CD4-positive, CD25-positive, alpha-beta regulatory T cell (primary cell): Measurements from ENCODE around the gene TNIK. TPM values are rescaled to one million over a fixed set of nuclear protein-coding genes. Genes with fewer than 3 reads are reported as not detected.

Experiments used
- ATAC-seq, 2 donors: fragments of 150-1000 bp; cut with Tn5 transposase; one replicate each; pipeline ENCODE4 v1.10.0; 2021; ENCODE audit warnings: low read depth in 2 of 2, moderate number of reproducible peaks in 2 of 2, moderate library complexity in 1 of 2
- DNase-seq, 3 donors: peaks; one replicate each; pipeline versions ENCODE4 v3.0.0 to v3.0.0-alpha.2; 2012 to 2022; ENCODE audit warnings: mixed read lengths in 1 of 3
- H3K27ac ChIP-seq: one replicate; pipeline ENCODE4 v1.7.0; 2013; ENCODE audit warnings: mild to moderate bottlenecking, low read length; ENCODE audit not compliant: insufficient read depth, poor library complexity, severe bottlenecking
- H3K27me3 ChIP-seq: one replicate; pipeline ENCODE4 v1.7.0; 2013; ENCODE audit warnings: low read length; ENCODE audit not compliant: control insufficient read depth, insufficient read depth
- H3K36me3 ChIP-seq: one replicate; pipeline ENCODE4 v1.7.0; 2013; ENCODE audit warnings: mild to moderate bottlenecking, low read length, moderate library complexity; ENCODE audit not compliant: control insufficient read depth, insufficient read depth
- H3K4me1 ChIP-seq: 2 replicates; pipeline ENCODE4 v1.7.0; 2013; ENCODE audit warnings: mild to moderate bottlenecking, low read length; ENCODE audit not compliant: insufficient read depth, control insufficient read depth, poor library complexity, severe bottlenecking
- H3K4me3 ChIP-seq: one replicate; pipeline ENCODE4 v1.7.0; 2013; ENCODE audit warnings: low read depth, mild to moderate bottlenecking, low read length, moderate library complexity
- H3K9me3 ChIP-seq, 2 experiments: 1 replicate in 1 of 2; 2 replicates in 1 of 2; pipeline ENCODE4 v1.7.0; 2013; ENCODE audit warnings: low read length in 2 of 2, mild to moderate bottlenecking in 1 of 2, moderate library complexity in 1 of 2; ENCODE audit not compliant: control insufficient read depth in 2 of 2
- H3K27ac Mint-ChIP-seq, 3 donors: one replicate each; pipeline ENCODE4 v1.8.0; 2020 to 2022; ENCODE audit warnings: mild to moderate bottlenecking in 3 of 3, mixed read lengths in 3 of 3, moderate library complexity in 2 of 3
- H3K27me3 Mint-ChIP-seq: one replicate; pipeline ENCODE4 v1.8.0; 2022; ENCODE audit warnings: mild to moderate bottlenecking, mixed read lengths
- H3K36me3 Mint-ChIP-seq: one replicate; pipeline ENCODE4 v1.8.0; 2020; ENCODE audit warnings: mixed read lengths
- H3K4me1 Mint-ChIP-seq, 4 donors: one replicate each; pipeline ENCODE4 v1.8.0; 2020 to 2022; ENCODE audit warnings: mixed read lengths in 4 of 4, mild to moderate bottlenecking in 1 of 4
- H3K4me3 Mint-ChIP-seq, 4 donors: one replicate each; pipeline ENCODE4 v1.8.0; 2020 to 2022; ENCODE audit warnings: mild to moderate bottlenecking in 4 of 4, mixed read lengths in 4 of 4, moderate library complexity in 3 of 4
- H3K9me3 Mint-ChIP-seq, 7 donors: one replicate each; pipeline ENCODE4 v1.8.0; 2020 to 2022; ENCODE audit warnings: mixed read lengths in 7 of 7, mild to moderate bottlenecking in 3 of 7, moderate library complexity in 2 of 7
- polyA plus RNA-seq, 4 donors: library from polyadenylated mRNA; unstranded; fragments of 300-500 nt; fragmentation: Illumina TruSeq; gene quantifications; one replicate each; pipeline ENCODE4 v1.2.3, GENCODE V29; 2021
- total RNA-seq: library from RNA; stranded (reverse); gene quantifications from one replicate; pipeline ENCODE4 v1.2.3, GENCODE V29; 2022

The TNIK gene
- total and polyA plus RNA-seq, 5 donors from 2014 or later, result 14.7 to 162 (median 22.3) TPM

- Histone ChIP-seq H3K36me3 (no peaks in the 10 kb centered on the region), H3K4me1 (no peaks in the 10 kb centered on the region), H3K4me3 (no peak overlapping the region), H3K27ac (no peak overlapping the region), H3K9me3 (no peaks in the 10 kb centered on the region), H3K27me3 (no peaks in the 10 kb centered on the region)
- peak overlapping the region in 1 of 4 donors; percentile 51 for H3K4me3 Mint-ChIP-seq
- DNase-seq (no peak), ATAC-seq (no peak)
- H3K36me3 Mint-ChIP-seq, result peaks cover 24% of the 10 kb centered on the region
- no peaks in the 10 kb centered on the region for H3K27me3 Mint-ChIP-seq
- peak overlapping the region in 2 of 3 donors; percentile 36 to 44 for H3K27ac Mint-ChIP-seq
- H3K4me1 Mint-ChIP-seq, result peaks cover 45 to 84% (median 64%) of the 10 kb centered on the region in 4 donors
- no peaks in the 10 kb centered on the region for H3K9me3 Mint-ChIP-seq
Observed at GRCh38 chr3:171402281-171402680, 57.9 kb downstream of the TNIK start.

GRCh38 chr3:171401432-171401831 is 58.8 kb downstream of the TNIK start:
- Mint-ChIP-seq H3K27ac (peak overlapping the region in 2 of 3 donors; percentile 44 to 59), H3K4me3 (peak overlapping the region in 1 of 4 donors; percentile 51)
- ATAC-seq, result no peak

GRCh38 chr3:171399842-171400241 is 60.4 kb downstream of the TNIK start:
- Mint-ChIP-seq H3K27me3 (no peaks in the 10 kb centered on the region), H3K9me3 (peaks cover 0 to 1% (median 0%) of the 10 kb centered on the region in 7 donors), H3K4me3 (no peak overlapping the region), H3K4me1 (peaks cover 48 to 85% (median 71%) of the 10 kb centered on the region in 4 donors), H3K27ac (peak overlapping the region in 1 of 3 donors; percentile 43), H3K36me3 (peaks cover 22% of the 10 kb centered on the region)
- no peak overlapping the region for H3K27ac ChIP-seq
- no peak overlapping the region for H3K4me3 ChIP-seq
- no peaks in the 10 kb centered on the region for H3K9me3 ChIP-seq
- no peaks in the 10 kb centered on the region for H3K4me1 ChIP-seq
- H3K36me3 ChIP-seq, result no peaks in the 10 kb centered on the region
- DNase-seq (no peak), ATAC-seq (no peak)
- H3K27me3 ChIP-seq, result no peaks in the 10 kb centered on the region

More at GRCh38 chr3:171401432-171401831, 58.8 kb downstream of the TNIK start:
- peaks cover 0 to under 1% (median 0%) of the 10 kb centered on the region in 7 donors for H3K9me3 Mint-ChIP-seq
- no peaks in the 10 kb centered on the region for H3K36me3 ChIP-seq
- peaks cover 43 to 84% (median 64%) of the 10 kb centered on the region in 4 donors for H3K4me1 Mint-ChIP-seq
- DNase-seq, result no peak
- H3K27ac ChIP-seq, result no peak overlapping the region
- H3K27me3 Mint-ChIP-seq, result no peaks in the 10 kb centered on the region
- H3K4me1 ChIP-seq, result no peaks in the 10 kb centered on the region
- no peaks in the 10 kb centered on the region for H3K27me3 ChIP-seq
- no peak overlapping the region for H3K4me3 ChIP-seq
- no peaks in the 10 kb centered on the region for H3K9me3 ChIP-seq
- peaks cover 17% of the 10 kb centered on the region for H3K36me3 Mint-ChIP-seq

GRCh38 chr3:171398343-171398742 is 61.9 kb downstream of the TNIK start:
- ATAC-seq (no peak), DNase-seq (no peak)
- Mint-ChIP-seq H3K4me1 (peaks cover 50 to 85% (median 69%) of the 10 kb centered on the region in 4 donors), H3K4me3 (peak overlapping the region in 1 of 4 donors; percentile 44), H3K27me3 (no peaks in the 10 kb centered on the region), H3K9me3 (peaks cover 0 to 3% (median under 1%) of the 10 kb centered on the region in 7 donors), H3K36me3 (peaks cover 27% of the 10 kb centered on the region), H3K27ac (peak overlapping the region in 2 of 3 donors; percentile 9 to 70)
- Histone ChIP-seq H3K36me3 (no peaks in the 10 kb centered on the region), H3K27ac (no peak overlapping the region), H3K4me1 (no peaks in the 10 kb centered on the region), H3K27me3 (no peaks in the 10 kb centered on the region), H3K9me3 (no peaks in the 10 kb centered on the region), H3K4me3 (no peak overlapping the region)

- no peak overlapping the region for H3K4me3 Mint-ChIP-seq
- Histone ChIP-seq H3K27me3 (no peaks in the 10 kb centered on the region), H3K4me3 (no peak overlapping the region), H3K36me3 (no peaks in the 10 kb centered on the region), H3K9me3 (peaks cover 2% of the 10 kb centered on the region in 2 experiments), H3K4me1 (no peaks in the 10 kb centered on the region), H3K27ac (no peak overlapping the region)
- no peak overlapping the region for H3K27ac Mint-ChIP-seq
- H3K36me3 Mint-ChIP-seq, result peaks cover 28% of the 10 kb centered on the region
- peaks cover 0 to 5% (median 2%) of the 10 kb centered on the region in 7 donors for H3K9me3 Mint-ChIP-seq
- no peak for ATAC-seq
- peaks cover 45 to 77% (median 62%) of the 10 kb centered on the region in 4 donors for H3K4me1 Mint-ChIP-seq
- DNase-seq, result no peak
- no peaks in the 10 kb centered on the region for H3K27me3 Mint-ChIP-seq
Observed at GRCh38 chr3:171397089-171397488, 63.1 kb downstream of the TNIK start.

- Mint-ChIP-seq H3K4me1 (peaks cover 35 to 69% (median 57%) of the 10 kb centered on the region in 4 donors), H3K27ac (no peak overlapping the region), H3K9me3 (peaks cover 0 to 15% (median 5%) of the 10 kb centered on the region in 7 donors), H3K4me3 (no peak overlapping the region), H3K36me3 (peaks cover 33% of the 10 kb centered on the region), H3K27me3 (no peaks in the 10 kb centered on the region)
- no peaks in the 10 kb centered on the region for H3K27me3 ChIP-seq
- no peak overlapping the region for H3K27ac ChIP-seq
- ATAC-seq (no peak), DNase-seq (no peak)
- H3K36me3 ChIP-seq, result peaks cover 6% of the 10 kb centered on the region
- no peak overlapping the region for H3K4me3 ChIP-seq
- H3K9me3 ChIP-seq, result peaks cover 10 to 11% of the 10 kb centered on the region in 2 experiments
- no peaks in the 10 kb centered on the region for H3K4me1 ChIP-seq
Observed at GRCh38 chr3:171396048-171396447, 64.2 kb downstream of the TNIK start.

- Mint-ChIP-seq H3K36me3 (peaks cover 27% of the 10 kb centered on the region), H3K9me3 (peaks cover 0 to 17% (median 5%) of the 10 kb centered on the region in 7 donors), H3K4me1 (peaks cover 44 to 69% (median 57%) of the 10 kb centered on the region in 4 donors), H3K27ac (no peak overlapping the region), H3K4me3 (no peak overlapping the region), H3K27me3 (no peaks in the 10 kb centered on the region)
- Histone ChIP-seq H3K4me1 (peaks cover 6% of the 10 kb centered on the region), H3K27ac (no peak overlapping the region), H3K4me3 (no peak overlapping the region), H3K9me3 (peaks cover 10 to 14% of the 10 kb centered on the region in 2 experiments), H3K27me3 (no peaks in the 10 kb centered on the region), H3K36me3 (peaks cover 7% of the 10 kb centered on the region)
- DNase-seq, result no peak
- no peak for ATAC-seq
Observed at GRCh38 chr3:171393032-171393744, 67.0 kb downstream of the TNIK start.
